A549 (cell line): ENCODE data around the gene LPAR5. TPM values are rescaled to one million over a fixed set of nuclear protein-coding genes. Genes with fewer than 3 reads are reported as not detected.

ENCODE experiments used
- ATAC-seq, 2 experiments: fragments of 200-7000 bp in 1 of 2; fragments of >200 bp in 1 of 2; cut with Nextera tagmentation in 1 of 2; cut with Tn5 transposase in 1 of 2; 3 replicates each; pipeline versions ENCODE4 v1.8.0 to v1.9.1; 2018 to 2020; ENCODE audit warnings: mild to moderate bottlenecking in 1 of 2, moderate library complexity in 1 of 2
- CTCF ChIA-PET: fragments of 300-600 bp; sonication (Branson Sonifier 250); formaldehyde crosslinking; extraction: SDS; loops from one replicate; lab custom pipeline; 2021; ENCODE audit warnings: antibody characterized with exemption, inconsistent platforms; lab: Yijun Ruan, JAX
- POLR2A ChIA-PET: fragments of 350-600 bp; formaldehyde crosslinking; extraction: SDS; loops from one replicate; lab custom pipeline; 2021; ENCODE audit warnings: antibody characterized with exemption, inconsistent platforms; lab: Yijun Ruan, JAX
- DNase-seq, 2 experiments: peaks; one replicate each; pipeline versions ENCODE4 v3.0.0 to v3.0.0-alpha.2; 2011 to 2016; ENCODE audit warnings: low read depth in 1 of 2, low spot score in 1 of 2
- FAIRE-seq: peaks from 2 replicates; lab custom pipeline; 2011; peaks lifted over from hg19 to GRCh38; lab: Jason Lieb, UNC
- H3K27ac ChIP-seq, 2 experiments: fragments of >200 bp; sonication (Bioruptor Twin); formaldehyde crosslinking; 3 replicates each; pipeline ENCODE4 v1.5.1; 2016 to 2017
- H3K4me1 ChIP-seq: fragments of >200 bp; sonication (Bioruptor Twin); formaldehyde crosslinking; 3 replicates; pipeline ENCODE4 v1.6.1; 2016
- H3K4me2 ChIP-seq: fragments of >200 bp; sonication (Bioruptor Twin); formaldehyde crosslinking; 3 replicates; pipeline ENCODE4 v1.6.1; 2016
- H3K4me3 ChIP-seq: fragments of >200 bp; sonication (Bioruptor Twin); formaldehyde crosslinking; 3 replicates; pipeline ENCODE4 v1.5.1; 2016
- H3K9me3 ChIP-seq: fragments of >200 bp; sonication (Bioruptor Twin); formaldehyde crosslinking; 3 replicates; pipeline ENCODE4 v1.6.1; 2016
- EHF ChIP-seq: fragments of 250-450 bp; sonication (Bioruptor Pico); IDR thresholded peaks from 2 replicates; pipeline ENCODE4 v1.5.0; 2020; ENCODE audit warnings: mild to moderate bottlenecking
- EHMT2 ChIP-seq: fragments of 200-600 bp; sonication (generic); IDR thresholded peaks from 2 replicates; pipeline ENCODE4 v1.6.1; 2016; ENCODE audit warnings: antibody characterized with exemption, low read depth, mild to moderate bottlenecking, moderate library complexity
- EP300 ChIP-seq, 2 experiments: fragments of >200 bp; sonication (Bioruptor Twin); formaldehyde crosslinking; IDR thresholded peaks; 2 replicates in 1 of 2; 3 replicates in 1 of 2; pipeline ENCODE4 v1.6.1; 2016 to 2017
- ESRRA ChIP-seq: fragments of 150-350 bp; IDR thresholded peaks from 2 replicates; pipeline ENCODE4 v1.6.1; 2014; ENCODE audit warnings: mild to moderate bottlenecking, low read length, borderline replicate concordance
- FOXS1 ChIP-seq: fragments of 250-450 bp; sonication (Bioruptor Pico); IDR thresholded peaks from 2 replicates; pipeline ENCODE4 v1.5.0; 2020; ENCODE audit warnings: mild to moderate bottlenecking, moderate library complexity
- GATA3 ChIP-seq: IDR thresholded peaks from 2 replicates; pipeline ENCODE4 v1.6.1; 2012; ENCODE audit warnings: borderline replicate concordance
- HEYL ChIP-seq: fragments of 250-450 bp; sonication (Bioruptor Pico); IDR thresholded peaks from 2 replicates; pipeline ENCODE4 v1.8.0; 2021; ENCODE audit warnings: mild to moderate bottlenecking, moderate library complexity
- KDM1A ChIP-seq: fragments of 200-600 bp; sonication (generic); IDR thresholded peaks from 2 replicates; pipeline ENCODE4 v1.6.1; 2016; ENCODE audit warnings: low read depth, mild to moderate bottlenecking
- NPAS2 ChIP-seq: fragments of 250-450 bp; sonication (Bioruptor Pico); IDR thresholded peaks from 2 replicates; pipeline ENCODE4 v1.8.0; 2022; ENCODE audit warnings: mild to moderate bottlenecking, moderate library complexity, borderline replicate concordance
- NR3C1 ChIP-seq: fragments of >200 bp; sonication (Bioruptor Twin); formaldehyde crosslinking; IDR thresholded peaks from 3 replicates; pipeline ENCODE4 v1.6.1; 2017
- POLR2A ChIP-seq: IDR thresholded peaks from 2 replicates; pipeline ENCODE4 v1.6.1; 2012; ENCODE audit warnings: mild to moderate bottlenecking, low read length
- POLR2AphosphoS2 ChIP-seq: conservative IDR thresholded peaks from 2 replicates; pipeline ENCODE4 v1.6.1; 2012; ENCODE audit warnings: low read length, improper control_type of control experiment, inconsistent platforms
- RAD21 ChIP-seq, 2 experiments: fragments of >200 bp in 1 of 2; sonication (Bioruptor Twin) in 1 of 2; formaldehyde crosslinking in 1 of 2; IDR thresholded peaks in 1 of 2; conservative IDR thresholded peaks in 1 of 2; 2 replicates in 1 of 2; 3 replicates in 1 of 2; pipeline ENCODE4 v1.6.1; 2012 to 2018; ENCODE audit warnings: inconsistent platforms in 1 of 2
- RARB ChIP-seq: fragments of 250-450 bp; sonication (Bioruptor Pico); IDR thresholded peaks from 2 replicates; pipeline ENCODE4 v1.8.0; 2021; ENCODE audit warnings: mild to moderate bottlenecking, moderate library complexity
- SREBF2 ChIP-seq: fragments of 450-650 bp; IDR thresholded peaks from 2 replicates; pipeline ENCODE4 v1.6.1; 2014; ENCODE audit warnings: mild to moderate bottlenecking, moderate library complexity
- ZSCAN20 ChIP-seq: fragments of 250-450 bp; sonication (Bioruptor Pico); IDR thresholded peaks from 2 replicates; pipeline ENCODE4 v1.8.0; 2022; ENCODE audit warnings: mild to moderate bottlenecking, moderate library complexity
- WGBS: methylation state at CpG from one replicate; pipeline ENCODE4 v1.1.6; 2017; ENCODE audit errors: missing lambda C conversion rate; 5-methylcytosine and 5-hydroxymethylcytosine counted together
- polyA plus RNA-seq, 4 experiments: library from polyadenylated mRNA; depleted of rRNA in 3 of 4; stranded (reverse); fragments of >200 nt; fragmentation: RNase III in 1 of 4; extraction: RNeasy Plus Mini Kit Qiagen cat#74134 plus additional on column Dnase treatment in 1 of 4; gene quantifications; 2 replicates in 3 of 4; 3 replicates in 1 of 4; pipeline ENCODE4 v1.2.3, GENCODE V29; 2011 to 2017
- TF ChIP-seq, protein P1 (sequence below): fragments of 150-350 bp; IDR thresholded peaks from 2 replicates; pipeline ENCODE4 v1.6.1; 2014; ENCODE audit warnings: low read depth, mild to moderate bottlenecking, low read length
- TF ChIP-seq, protein P2 (sequence below): fragments of 250-450 bp; sonication (Bioruptor Pico); IDR thresholded peaks from 2 replicates; pipeline ENCODE4 v1.5.0; 2021; ENCODE audit warnings: mild to moderate bottlenecking, moderate library complexity, borderline replicate concordance
- TF ChIP-seq, protein P3 (sequence below): IDR thresholded peaks from 2 replicates; pipeline ENCODE4 v1.6.1; 2012
- TF ChIP-seq, protein P4 (sequence below): fragments of 450-650 bp; IDR thresholded peaks from 2 replicates; pipeline ENCODE4 v1.6.1; 2014; ENCODE audit warnings: antibody characterized with exemption

LPAR5 gene
- polyA plus RNA-seq, 2 of the 4 experiments (the other 2 are of a cell fraction): 0.66 to 0.74 TPM

DNA sequence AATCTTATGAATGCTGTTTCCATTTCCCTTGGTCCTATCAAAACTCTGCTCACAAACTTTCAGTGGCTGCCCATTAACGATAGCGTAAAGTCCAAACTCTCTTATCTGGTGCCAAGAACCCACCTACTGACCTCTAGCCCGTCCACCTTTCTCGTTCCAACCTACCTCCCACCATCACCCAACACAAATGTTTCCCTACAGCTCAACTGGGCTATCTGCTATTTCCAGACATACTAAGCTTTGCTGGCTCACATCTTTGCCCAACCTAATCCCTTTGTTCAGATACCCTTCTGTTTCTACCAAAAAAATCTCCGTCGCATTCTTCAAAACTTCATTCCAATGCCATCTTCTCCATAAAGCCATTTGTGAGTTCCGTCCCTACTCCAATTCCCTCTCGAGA is 60.1 kb downstream of the LPAR5 start:
- FAIRE-seq: no peak
- WGBS: 92% methylated on average over 8 of the region's 8 CpGs
- no peaks in the 10 kb centered on the region; the same call in 2 of the 3 replicates for H3K4me1 ChIP-seq
- no peak for DNase-seq
- H3K4me2 ChIP-seq: no peak overlapping the region
- CTCF ChIA-PET: interaction anchor here (1.3 kb wide), 2 partner anchors 9 to 15 kb away, joined by 3 read pairs; no protein-coding TSS in a partner anchor
- no peak overlapping the region for H3K4me3 ChIP-seq
- TF ChIP-seq GATA3: no peak
- TF ChIP-seq NPAS2 (CRISPR knock-in tag): no peak
- POLR2A ChIA-PET: interaction anchor here (0.5 kb wide), 1 partner anchor 17 kb away, joined by 3 read pairs; no protein-coding TSS in a partner anchor
- H3K27ac ChIP-seq: no peak overlapping the region
- no peaks in the 10 kb centered on the region for H3K9me3 ChIP-seq
- no peak for ATAC-seq

DNA sequence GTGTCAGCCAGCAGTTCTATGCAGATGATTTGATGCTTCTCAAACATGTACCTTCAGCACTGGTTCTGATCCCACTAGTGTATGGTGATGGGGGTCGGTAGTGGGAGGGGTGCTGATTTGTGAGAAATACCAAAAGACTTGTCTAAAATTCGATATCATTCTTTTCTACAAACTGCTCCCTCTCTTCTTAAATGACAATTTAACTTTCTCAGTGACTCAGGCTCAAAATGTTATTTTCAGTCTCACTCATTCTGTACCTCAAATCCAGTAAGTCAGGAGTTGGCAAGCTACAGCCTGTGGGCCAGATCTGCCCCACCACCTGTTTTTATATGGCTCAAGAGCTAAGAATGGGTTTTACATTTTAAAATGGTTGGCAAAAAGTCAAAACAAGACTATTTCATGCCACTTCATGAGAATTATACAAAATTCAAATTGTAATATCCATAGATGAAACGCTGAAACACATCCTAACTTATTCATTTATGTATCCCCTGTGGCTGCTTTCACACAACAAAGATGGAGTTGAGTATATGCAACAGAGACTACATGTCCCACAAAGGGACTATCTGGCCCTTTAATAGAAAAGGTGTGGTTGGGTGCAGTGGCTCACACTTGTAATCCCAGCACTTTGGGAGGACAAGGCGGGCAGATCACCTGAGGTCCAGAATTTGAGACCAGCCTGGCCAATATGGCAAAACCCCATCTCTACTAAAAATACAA is 61.0 kb downstream of the LPAR5 start:
- POLR2A ChIA-PET: no interaction called here
- no peak for DNase-seq
- Histone ChIP-seq H3K27ac (no peak overlapping the region), H3K4me1 (peaks cover 9% of the 10 kb centered on the region; the same call in 2 of the 3 replicates), H3K9me3 (no peaks in the 10 kb centered on the region), H3K4me3 (no peak overlapping the region), H3K4me2 (no peak overlapping the region)
- TF ChIP-seq EP300 (IDR thresholded peaks at IDR 0.05) (no peak), EHMT2 (no peak), EHF (no peak), HEYL (CRISPR knock-in tag) (no peak), KDM1A (no peak), FOXS1 (CRISPR knock-in tag) (no peak), ESRRA (no peak), POLR2A (no peak), SREBF2 (no peak), RAD21 (conservative IDR thresholded peaks at IDR 0.05 in 1 of 2, IDR thresholded peaks at IDR 0.05 in 1 of 2) (no peak), POLR2AphosphoS2 (no peak), RARB (CRISPR knock-in tag) (no peak), ZSCAN20 (CRISPR knock-in tag) (no peak), NR3C1 (no peak)
- TF ChIP-seq, protein P1, sequence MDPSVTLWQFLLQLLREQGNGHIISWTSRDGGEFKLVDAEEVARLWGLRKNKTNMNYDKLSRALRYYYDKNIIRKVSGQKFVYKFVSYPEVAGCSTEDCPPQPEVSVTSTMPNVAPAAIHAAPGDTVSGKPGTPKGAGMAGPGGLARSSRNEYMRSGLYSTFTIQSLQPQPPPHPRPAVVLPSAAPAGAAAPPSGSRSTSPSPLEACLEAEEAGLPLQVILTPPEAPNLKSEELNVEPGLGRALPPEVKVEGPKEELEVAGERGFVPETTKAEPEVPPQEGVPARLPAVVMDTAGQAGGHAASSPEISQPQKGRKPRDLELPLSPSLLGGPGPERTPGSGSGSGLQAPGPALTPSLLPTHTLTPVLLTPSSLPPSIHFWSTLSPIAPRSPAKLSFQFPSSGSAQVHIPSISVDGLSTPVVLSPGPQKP: no peak
- TF ChIP-seq, protein P2, sequence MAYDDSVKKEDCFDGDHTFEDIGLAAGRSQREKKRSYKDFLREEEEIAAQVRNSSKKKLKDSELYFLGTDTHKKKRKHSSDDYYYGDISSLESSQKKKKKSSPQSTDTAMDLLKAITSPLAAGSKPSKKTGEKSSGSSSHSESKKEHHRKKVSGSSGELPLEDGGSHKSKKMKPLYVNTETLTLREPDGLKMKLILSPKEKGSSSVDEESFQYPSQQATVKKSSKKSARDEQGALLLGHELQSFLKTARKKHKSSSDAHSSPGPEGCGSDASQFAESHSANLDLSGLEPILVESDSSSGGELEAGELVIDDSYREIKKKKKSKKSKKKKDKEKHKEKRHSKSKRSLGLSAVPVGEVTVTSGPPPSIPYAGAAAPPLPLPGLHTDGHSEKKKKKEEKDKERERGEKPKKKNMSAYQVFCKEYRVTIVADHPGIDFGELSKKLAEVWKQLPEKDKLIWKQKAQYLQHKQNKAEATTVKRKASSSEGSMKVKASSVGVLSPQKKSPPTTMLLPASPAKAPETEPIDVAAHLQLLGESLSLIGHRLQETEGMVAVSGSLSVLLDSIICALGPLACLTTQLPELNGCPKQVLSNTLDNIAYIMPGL (CRISPR knock-in tag): no peak
- TF ChIP-seq, protein P3, sequence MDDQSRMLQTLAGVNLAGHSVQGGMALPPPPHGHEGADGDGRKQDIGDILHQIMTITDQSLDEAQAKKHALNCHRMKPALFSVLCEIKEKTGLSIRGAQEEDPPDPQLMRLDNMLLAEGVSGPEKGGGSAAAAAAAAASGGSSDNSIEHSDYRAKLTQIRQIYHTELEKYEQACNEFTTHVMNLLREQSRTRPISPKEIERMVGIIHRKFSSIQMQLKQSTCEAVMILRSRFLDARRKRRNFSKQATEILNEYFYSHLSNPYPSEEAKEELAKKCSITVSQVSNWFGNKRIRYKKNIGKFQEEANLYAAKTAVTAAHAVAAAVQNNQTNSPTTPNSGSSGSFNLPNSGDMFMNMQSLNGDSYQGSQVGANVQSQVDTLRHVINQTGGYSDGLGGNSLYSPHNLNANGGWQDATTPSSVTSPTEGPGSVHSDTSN: no peak
- TF ChIP-seq, protein P4, sequence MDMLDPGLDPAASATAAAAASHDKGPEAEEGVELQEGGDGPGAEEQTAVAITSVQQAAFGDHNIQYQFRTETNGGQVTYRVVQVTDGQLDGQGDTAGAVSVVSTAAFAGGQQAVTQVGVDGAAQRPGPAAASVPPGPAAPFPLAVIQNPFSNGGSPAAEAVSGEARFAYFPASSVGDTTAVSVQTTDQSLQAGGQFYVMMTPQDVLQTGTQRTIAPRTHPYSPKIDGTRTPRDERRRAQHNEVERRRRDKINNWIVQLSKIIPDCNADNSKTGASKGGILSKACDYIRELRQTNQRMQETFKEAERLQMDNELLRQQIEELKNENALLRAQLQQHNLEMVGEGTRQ: no peak
- WGBS: 92% methylated on average over 4 of the region's 4 CpGs
- no peak for ATAC-seq
- CTCF ChIA-PET: interaction anchor here (0.7 kb wide), 1 partner anchor 37 kb away, joined by 3 read pairs; no protein-coding TSS in a partner anchor
- FAIRE-seq: no peak
